ENCODE data around the gene ZNF157.

ZNF157 gene

GRCh38 chrX:47420962-47421361 is 50.6 kb downstream of the ZNF157 start:
- no peak for TF ChIP-seq EZH2 (IDR thresholded peaks at IDR 0.05; ENCODE audit: borderline replicate concordance, low read length)
- no peak for TF ChIP-seq CTCF (IDR thresholded peaks at IDR 0.05; ENCODE audit: low read length)
- H3K9me2 ChIP-seq (ENCODE audit: low read depth, low read length) = no peaks in the 10 kb centered on the region
- no peaks in the 10 kb centered on the region for H3K79me2 ChIP-seq (ENCODE audit: insufficient read depth, low read length)
- no peak overlapping the region for H2AFZ ChIP-seq (ENCODE audit: low read length)
- no peaks in the 10 kb centered on the region for H3K36me3 ChIP-seq (ENCODE audit: insufficient read depth, low read length)
- H3K4me3 ChIP-seq (ENCODE audit: low read depth, low read length, poor library complexity, severe bottlenecking) = no peak overlapping the region
- H3K9ac ChIP-seq (ENCODE audit: low read length) = no peak overlapping the region
- H3F3A ChIP-seq (ENCODE audit: insufficient read depth, low read length) = no peaks in the 10 kb centered on the region
- no peaks in the 10 kb centered on the region for H3K4me1 ChIP-seq (ENCODE audit: insufficient read depth, low read length, severe bottlenecking)
- no peak overlapping the region for H3K4me2 ChIP-seq (ENCODE audit: low read length)
- H3K27me3 ChIP-seq (ENCODE audit: insufficient read depth, low read length) = no peaks in the 10 kb centered on the region
- H3K9me3 ChIP-seq (ENCODE audit: low read length) = no peaks in the 10 kb centered on the region
- no peaks in the 10 kb centered on the region for H4K20me1 ChIP-seq (ENCODE audit: insufficient read depth, low read length)
- no peak overlapping the region for H3K27ac ChIP-seq (ENCODE audit: low read depth, low read length, poor library complexity, severe bottlenecking)

GRCh38 chrX:47422444-47422843 is 52.1 kb downstream of the ZNF157 start:
- Histone ChIP-seq H3K79me2 (ENCODE audit: insufficient read depth, low read length) (no peaks in the 10 kb centered on the region), H3K4me3 (ENCODE audit: low read depth, low read length, poor library complexity, severe bottlenecking) (no peak overlapping the region), H3F3A (ENCODE audit: insufficient read depth, low read length) (no peaks in the 10 kb centered on the region), H3K27ac (ENCODE audit: low read depth, low read length, poor library complexity, severe bottlenecking) (no peak overlapping the region), H3K36me3 (ENCODE audit: insufficient read depth, low read length) (no peaks in the 10 kb centered on the region), H3K4me1 (ENCODE audit: insufficient read depth, low read length, severe bottlenecking) (no peaks in the 10 kb centered on the region), H3K9me2 (ENCODE audit: low read depth, low read length) (no peaks in the 10 kb centered on the region), H4K20me1 (ENCODE audit: insufficient read depth, low read length) (no peaks in the 10 kb centered on the region), H2AFZ (ENCODE audit: low read length) (no peak overlapping the region), H3K9ac (ENCODE audit: low read length) (no peak overlapping the region), H3K4me2 (ENCODE audit: low read length) (no peak overlapping the region), H3K9me3 (ENCODE audit: low read length) (no peaks in the 10 kb centered on the region), H3K27me3 (ENCODE audit: insufficient read depth, low read length) (no peaks in the 10 kb centered on the region)
- no peak for TF ChIP-seq CTCF (IDR thresholded peaks at IDR 0.05; ENCODE audit: low read length)
- no peak for TF ChIP-seq EZH2 (IDR thresholded peaks at IDR 0.05; ENCODE audit: borderline replicate concordance, low read length)

GRCh38 chrX:47430925-47431324 is 60.5 kb downstream of the ZNF157 start:
- no peak for TF ChIP-seq CTCF (IDR thresholded peaks at IDR 0.05; ENCODE audit: low read length)
- TF ChIP-seq EZH2 (IDR thresholded peaks at IDR 0.05; ENCODE audit: borderline replicate concordance, low read length) = no peak
- Histone ChIP-seq H3K4me1 (ENCODE audit: insufficient read depth, low read length, severe bottlenecking) (no peaks in the 10 kb centered on the region), H3K9ac (ENCODE audit: low read length) (no peak overlapping the region), H3F3A (ENCODE audit: insufficient read depth, low read length) (no peaks in the 10 kb centered on the region), H3K36me3 (ENCODE audit: insufficient read depth, low read length) (no peaks in the 10 kb centered on the region), H3K27me3 (ENCODE audit: insufficient read depth, low read length) (no peaks in the 10 kb centered on the region), H3K9me2 (ENCODE audit: low read depth, low read length) (no peaks in the 10 kb centered on the region), H3K79me2 (ENCODE audit: insufficient read depth, low read length) (no peaks in the 10 kb centered on the region), H2AFZ (ENCODE audit: low read length) (no peak overlapping the region), H4K20me1 (ENCODE audit: insufficient read depth, low read length) (no peaks in the 10 kb centered on the region), H3K9me3 (ENCODE audit: low read length) (no peaks in the 10 kb centered on the region), H3K4me3 (ENCODE audit: low read depth, low read length, poor library complexity, severe bottlenecking) (no peak overlapping the region), H3K4me2 (ENCODE audit: low read length) (no peak overlapping the region), H3K27ac (ENCODE audit: low read depth, low read length, poor library complexity, severe bottlenecking) (no peak overlapping the region)

Data from OCI-LY1 (cell line).